Activated CD4-positive, alpha-beta T cell treated with anti-CD3 and anti-CD28 coated beads for 1 hour (primary cell): ENCODE results near the gene NUP210.

Source experiments
- DNase-seq: peaks from one replicate; pipeline ENCODE4 v3.0.0-alpha.2; 2020

NUP210 gene

GRCh38 chr3:13372656-13373055 lies 47.5 kb downstream of the NUP210 start:
- DNase-seq = no peak

DNA sequence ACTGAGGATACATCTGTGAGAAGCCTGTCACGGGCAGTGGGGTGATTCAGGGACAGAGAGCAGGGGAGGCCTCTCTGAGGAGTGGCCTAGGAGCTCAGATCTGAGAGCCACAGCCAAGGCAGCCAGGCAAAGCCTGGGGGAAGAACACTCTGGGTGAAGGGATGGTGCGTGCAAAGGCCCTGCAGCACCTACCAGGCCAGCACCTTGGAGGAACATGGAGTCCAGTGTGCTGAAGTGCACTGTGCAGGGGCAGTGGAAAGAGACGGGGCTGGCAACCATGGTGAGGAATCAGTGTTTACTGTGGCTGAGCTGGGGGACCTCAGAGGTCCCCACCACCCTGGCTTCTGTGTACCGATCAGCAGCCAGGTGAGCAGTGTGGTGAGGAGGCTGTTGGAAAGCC lies 48.0 kb downstream of the NUP210 start:
- DNase-seq = no peak

DNA sequence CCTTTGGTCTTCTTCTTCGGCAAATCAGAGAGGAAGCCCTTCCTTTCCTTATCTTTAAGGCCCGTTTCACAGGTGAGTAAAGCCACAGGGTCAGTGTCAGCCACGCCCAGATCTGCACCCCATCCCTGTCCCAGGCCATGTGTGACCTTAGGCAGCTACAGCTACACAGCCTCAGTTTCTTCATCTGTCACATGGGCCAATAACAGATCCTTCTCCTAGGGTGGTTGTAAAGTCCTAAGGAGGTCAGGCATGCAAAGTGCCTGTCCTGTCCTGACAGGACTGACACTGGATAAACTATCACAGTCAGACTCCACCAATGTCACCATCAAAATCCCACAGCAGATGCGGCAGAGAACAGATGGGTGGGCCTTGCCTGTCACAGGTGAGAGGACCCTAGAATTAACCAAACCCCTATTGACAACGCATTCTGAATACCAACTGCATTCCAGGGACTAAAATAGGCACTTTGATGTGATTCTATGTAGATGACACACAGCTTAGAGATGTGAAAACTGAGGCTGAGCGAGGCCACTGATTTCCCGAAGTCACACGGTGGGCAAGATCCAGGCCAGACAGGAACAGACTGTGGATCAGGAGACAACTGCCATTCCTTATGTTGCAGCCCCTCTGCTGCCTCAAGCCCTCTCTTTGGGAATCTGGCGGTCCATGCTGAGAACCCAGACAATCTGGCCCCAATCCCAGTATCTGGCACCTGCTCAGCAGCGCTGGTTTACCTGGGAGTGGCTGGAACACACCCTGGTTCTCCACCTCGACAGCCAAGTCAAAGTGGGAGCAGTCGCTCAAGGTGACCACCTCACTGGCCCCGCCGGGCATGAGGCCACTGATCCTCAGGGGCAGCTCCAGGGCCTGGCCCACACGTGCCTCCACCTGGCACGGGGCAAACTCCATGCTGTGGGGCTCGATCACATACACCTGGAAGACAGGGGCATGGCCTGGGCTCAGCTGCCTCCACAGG lies 48.7 kb downstream of the NUP210 start:
- no peak for DNase-seq

DNA sequence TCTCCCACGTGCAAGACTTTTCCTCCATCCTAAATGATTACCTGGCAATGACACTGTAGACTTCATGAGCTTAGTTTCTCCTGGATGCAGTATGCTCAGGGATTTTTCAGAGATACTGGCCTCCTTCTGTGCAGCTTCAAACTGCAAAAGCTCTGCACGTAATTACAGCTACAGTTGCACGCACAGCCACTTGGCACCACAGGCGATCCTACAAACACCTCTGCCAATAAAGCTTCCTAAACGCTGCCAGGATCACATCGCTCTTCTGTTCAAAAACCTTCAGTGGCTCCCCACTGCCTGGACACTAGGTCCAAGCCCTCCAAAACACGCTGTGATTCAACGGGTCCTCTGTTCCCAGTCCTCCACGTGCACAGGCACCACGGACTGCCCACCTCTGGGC lies 49.5 kb downstream of the NUP210 start:
- no peak for DNase-seq

DNA sequence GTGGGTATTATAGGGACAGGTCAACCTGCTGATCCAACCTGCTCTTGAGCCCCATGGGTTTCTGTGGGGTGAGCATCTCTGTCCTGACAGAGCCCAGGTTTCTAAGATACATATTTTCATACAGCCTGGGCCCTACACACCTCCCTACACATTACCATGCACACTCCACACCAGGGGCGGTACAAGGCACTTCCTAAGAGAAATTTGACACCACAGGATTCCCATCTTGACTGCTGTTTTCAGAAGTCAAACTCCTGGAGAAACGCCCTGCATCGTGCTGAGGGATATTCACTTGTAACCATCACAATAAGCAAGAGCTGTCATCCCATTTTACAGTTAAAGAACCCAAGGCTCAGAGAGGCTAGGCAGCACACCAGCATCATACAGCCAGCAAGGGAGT lies 50.1 kb downstream of the NUP210 start:
- DNase-seq = no peak

- DNase-seq = no peak
These were observed 51.3 kb downstream of the NUP210 start for GRCh38 chr3:13368834-13369233.

GRCh38 chr3:13367728-13368127 lies 52.4 kb downstream of the NUP210 start:
- no peak for DNase-seq

GRCh38 chr3:13365390-13366379 lies 54.4 kb downstream of the NUP210 start:
- no peak for DNase-seq

- no peak for DNase-seq
These were observed 55.4 kb downstream of the NUP210 start for GRCh38 chr3:13364602-13365271.

- DNase-seq = no peak
These were observed 57.6 kb downstream of the NUP210 start for GRCh38 chr3:13362551-13362950.

DNA sequence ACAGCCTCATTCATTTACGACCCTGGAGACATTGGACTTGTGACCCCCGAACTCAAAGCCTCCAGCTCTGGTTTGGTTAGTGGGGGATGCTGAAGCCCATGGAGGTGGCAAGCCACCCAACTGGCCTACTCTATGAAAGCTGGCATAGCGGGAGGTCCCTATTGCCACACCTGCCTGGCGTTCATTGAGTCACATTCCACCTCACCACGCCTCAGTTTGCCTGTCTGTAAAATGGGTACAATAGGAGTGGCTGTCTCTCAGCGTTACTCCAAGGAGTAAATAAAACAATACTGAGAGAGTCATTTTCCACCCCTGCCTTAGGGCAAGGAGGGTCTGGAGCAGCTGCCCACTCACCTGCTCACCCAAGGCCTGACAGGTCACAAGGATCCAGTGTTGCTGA lies 60.2 kb downstream of the NUP210 start:
- no peak for DNase-seq

- DNase-seq = no peak
These were observed 61.5 kb downstream of the NUP210 start for GRCh38 chr3:13358643-13359042.

DNA sequence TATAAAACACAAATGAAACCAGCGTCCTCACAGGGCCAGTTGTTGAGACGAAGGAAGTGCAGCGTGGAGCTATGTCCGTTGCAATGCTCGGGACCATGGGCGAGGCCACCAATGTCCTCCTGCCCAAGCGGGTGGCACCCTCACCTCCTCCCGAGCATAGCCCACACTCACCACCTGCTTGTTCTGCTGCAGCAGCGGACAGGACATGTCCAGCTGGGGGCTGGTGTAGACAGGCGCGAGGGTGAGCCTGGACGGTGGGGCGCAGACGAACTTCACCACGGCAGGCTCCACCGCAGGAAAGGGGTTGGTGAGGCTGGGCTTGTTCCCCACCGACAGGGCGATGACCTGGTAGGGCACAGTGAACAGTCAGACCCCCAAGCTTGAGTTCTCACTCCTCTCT lies 62.1 kb downstream of the NUP210 start:
- DNase-seq = no peak

GRCh38 chr3:13357074-13357473 lies 63.0 kb downstream of the NUP210 start:
- DNase-seq = no peak

DNA sequence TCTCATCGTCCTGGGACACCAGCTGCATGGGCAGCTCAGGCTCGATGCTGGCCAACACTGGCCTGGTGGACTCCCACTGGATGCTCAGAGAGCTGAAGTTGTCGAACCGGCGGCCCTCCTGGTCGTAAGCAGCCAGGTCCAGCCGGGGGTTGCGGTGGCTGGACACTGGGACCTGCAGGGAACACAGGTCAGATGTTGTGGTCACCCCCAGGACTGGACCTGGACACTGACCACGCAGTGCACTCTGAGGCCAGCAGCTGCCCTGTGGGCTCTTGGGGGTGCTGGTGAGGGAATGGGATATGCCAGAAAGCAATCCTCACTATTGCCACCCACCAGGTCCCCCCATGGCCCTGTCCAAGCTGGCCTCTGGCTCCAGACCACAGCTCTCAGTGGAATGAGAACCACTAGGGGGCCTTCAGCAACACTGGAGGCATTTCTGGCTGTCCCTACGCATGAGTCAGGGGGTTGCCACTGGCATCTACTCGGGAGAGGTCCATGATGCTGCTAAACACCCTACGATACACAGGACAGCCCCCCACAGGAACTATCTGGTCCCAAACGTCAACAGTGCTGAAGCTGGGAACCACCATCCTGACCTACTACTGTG lies 66.1 kb downstream of the NUP210 start:
- DNase-seq = no peak

DNA sequence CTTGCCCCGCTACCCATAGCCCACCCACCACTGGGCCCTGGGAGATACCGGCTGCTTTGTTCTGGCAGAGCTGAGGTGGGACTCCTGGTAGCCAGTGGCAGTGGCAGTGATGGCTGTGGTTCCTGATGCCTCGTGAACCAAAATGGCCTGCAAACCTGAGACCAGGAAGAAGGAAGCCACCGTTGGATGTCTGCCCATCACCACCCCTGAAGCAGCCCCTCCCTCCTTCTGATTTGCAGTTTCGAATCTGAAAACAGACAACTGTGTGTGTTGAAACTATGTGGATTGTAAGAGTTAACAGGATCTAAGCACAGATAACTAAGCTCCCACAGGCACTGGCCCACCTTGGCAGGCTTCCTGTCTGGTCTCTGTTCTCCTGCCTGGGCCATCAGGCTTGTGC lies 66.6 kb downstream of the NUP210 start:
- no peak for DNase-seq

GRCh38 chr3:13352621-13353131 lies 67.4 kb downstream of the NUP210 start:
- no peak for DNase-seq

- DNase-seq = no peak
These were observed 70.3 kb downstream of the NUP210 start for GRCh38 chr3:13349823-13350222.

DNA sequence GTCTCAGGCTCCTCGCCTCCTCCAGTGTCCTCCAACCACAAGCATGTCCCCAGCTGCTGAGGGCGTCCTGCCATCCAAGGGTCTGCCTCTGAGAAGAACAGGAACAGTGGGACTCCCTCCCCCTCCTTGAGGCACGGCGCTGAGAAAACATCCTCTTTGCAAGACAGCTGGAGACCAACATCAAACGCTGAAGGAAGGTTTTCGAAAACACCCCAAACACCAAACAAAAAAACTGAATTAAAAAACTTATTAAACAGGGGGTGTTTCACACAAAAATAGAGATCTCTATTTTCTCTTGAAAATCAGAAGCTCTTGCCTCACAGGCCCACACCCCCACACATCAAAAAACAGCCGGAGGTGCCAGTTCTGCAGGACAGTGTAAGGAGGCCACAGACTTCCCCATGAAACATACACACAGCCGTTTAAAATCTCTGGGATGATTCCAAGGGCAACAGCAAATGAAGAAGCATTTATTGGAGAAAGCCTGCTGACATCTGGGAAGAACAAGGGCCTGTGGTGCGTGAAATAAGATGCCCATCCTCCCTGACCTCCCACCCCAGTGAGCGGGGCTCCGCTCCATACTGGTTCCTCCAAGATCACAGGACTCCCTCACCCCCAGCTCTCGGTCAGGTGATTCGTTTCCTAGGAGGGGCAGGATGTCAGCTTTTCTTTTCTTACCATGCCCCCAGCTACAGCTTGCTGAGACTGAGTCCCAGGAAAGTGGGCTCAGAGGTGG lies 71.3 kb downstream of the NUP210 start:
- no peak for DNase-seq

DNA sequence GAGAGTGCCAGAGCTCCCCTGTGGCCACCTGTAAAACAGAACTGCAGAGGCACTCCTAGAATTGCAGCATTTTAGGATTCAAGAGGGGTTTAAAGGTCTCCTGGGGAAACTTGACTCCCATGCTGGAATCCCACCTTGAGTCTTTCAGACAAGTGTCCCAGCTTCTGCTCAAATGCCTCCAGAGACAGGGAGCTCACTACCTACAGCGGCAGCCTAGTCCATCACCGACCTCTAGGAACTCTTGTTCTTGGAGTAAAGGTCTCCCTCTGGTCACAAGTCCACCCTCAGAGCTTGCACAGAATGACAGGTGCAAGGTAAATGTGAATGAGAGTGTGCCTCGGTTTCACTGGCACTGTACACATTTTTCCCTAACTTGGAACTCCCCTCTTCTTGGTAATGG lies 72.0 kb downstream of the NUP210 start:
- DNase-seq = no peak

GRCh38 chr3:13347390-13347950 lies 72.7 kb downstream of the NUP210 start:
- DNase-seq = no peak
